Activated CD4-positive, alpha-beta T cell treated with anti-CD3 and anti-CD28 coated beads, Interleukin-2, amount 10 ng/mL, durations not matched to agents 7 days and 5 days (primary cell): ENCODE measurements around the gene UROC1. TPM values are rescaled to one million over a fixed set of nuclear protein-coding genes. Genes with fewer than 3 reads are reported as not detected.
"Not testable (repeated sequence)": the region's sequence is repeated elsewhere in the genome, so short reads cannot be mapped to it uniquely, and the experiment has no call there.

Experiments used
- CTCF ChIA-PET: fragments of 350-600 bp; sonication (Branson Sonifier 250); formaldehyde crosslinking; loops from one replicate; lab custom pipeline; 2021; ENCODE audit warnings: antibody characterized with exemption; lab: Charles Lee
- POLR2A ChIA-PET: fragments of 350-600 bp; sonication (Branson Sonifier 250); formaldehyde crosslinking; loops from one replicate; lab custom pipeline; 2021; ENCODE audit warnings: antibody characterized with exemption; lab: Charles Lee
- DNase-seq: peaks from one replicate; pipeline ENCODE4 v3.0.0-alpha.2; 2020
- H3K27ac Mint-ChIP-seq: one replicate; pipeline ENCODE4 v1.8.0; 2021; ENCODE audit warnings: mild to moderate bottlenecking, moderate library complexity, mixed read lengths
- H3K27me3 Mint-ChIP-seq: one replicate; pipeline ENCODE4 v1.8.0; 2021; ENCODE audit warnings: mixed read lengths
- H3K36me3 Mint-ChIP-seq: one replicate; pipeline ENCODE4 v1.8.0; 2021; ENCODE audit warnings: low read depth, mixed read lengths
- H3K4me1 Mint-ChIP-seq: one replicate; pipeline ENCODE4 v1.8.0; 2021; ENCODE audit warnings: mixed read lengths
- H3K4me3 Mint-ChIP-seq: one replicate; pipeline ENCODE4 v1.8.0; 2021; ENCODE audit warnings: mild to moderate bottlenecking, moderate library complexity, mixed read lengths
- H3K9me3 Mint-ChIP-seq: one replicate; pipeline ENCODE4 v1.8.0; 2021; ENCODE audit warnings: mixed read lengths
- total RNA-seq, 2 experiments: library from RNA; stranded (reverse); gene quantifications; one replicate each; pipeline ENCODE4 v1.2.3, GENCODE V29; 2021

The UROC1 gene
- total RNA-seq, 2 experiments from 2014 or later: not detected

DNA sequence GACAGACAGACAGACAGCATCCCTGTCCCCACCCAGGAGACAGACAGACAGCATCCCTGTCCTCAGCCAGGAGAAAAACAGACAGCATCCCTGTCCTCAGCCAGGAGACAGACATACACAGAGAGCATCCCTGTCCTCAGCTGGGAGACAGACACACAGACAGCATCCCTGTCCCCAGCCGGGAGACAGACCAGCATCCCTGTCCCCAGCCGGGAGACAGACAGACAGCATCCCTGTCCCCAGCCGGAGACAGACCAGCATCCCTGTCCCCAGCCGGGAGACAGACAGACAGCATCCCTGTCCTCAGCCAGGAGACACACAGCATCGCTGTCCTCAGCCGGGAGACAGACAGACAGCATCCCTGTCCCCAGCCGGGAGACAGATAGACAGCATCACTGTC, 17.1 kb upstream of the UROC1 start:
- H3K36me3 Mint-ChIP-seq, H3K9me3 Mint-ChIP-seq, H3K4me3 Mint-ChIP-seq, H3K27ac Mint-ChIP-seq, DNase-seq, H3K4me1 Mint-ChIP-seq, POLR2A ChIA-PET, CTCF ChIA-PET: not testable (repeated sequence)
- H3K27me3 Mint-ChIP-seq: peaks cover 15% of the 10 kb centered on the region

DNA sequence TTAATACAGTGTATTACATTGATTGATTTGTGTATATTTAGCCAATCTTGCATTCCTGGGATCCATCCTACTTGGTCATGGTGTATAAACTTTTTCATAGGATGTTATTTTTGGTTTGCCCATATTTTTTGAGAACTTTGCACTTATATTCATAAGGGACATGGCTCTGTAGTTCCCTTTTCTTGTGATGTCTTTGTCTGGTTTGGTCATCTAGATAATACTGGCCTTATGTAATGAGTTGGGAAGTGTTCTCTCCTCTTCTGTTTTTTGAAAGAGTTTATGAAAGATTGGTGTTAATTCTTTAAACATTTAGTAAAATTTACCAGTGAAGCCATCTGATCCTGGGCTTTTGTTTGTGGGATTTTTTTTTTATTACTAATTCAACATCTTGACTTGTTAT, 15.9 kb upstream of the UROC1 start:
- peaks cover 15% of the 10 kb centered on the region for H3K27me3 Mint-ChIP-seq
- DNase-seq: no peak
- no peak overlapping the region for H3K27ac Mint-ChIP-seq
- no peak overlapping the region for H3K4me3 Mint-ChIP-seq
- CTCF ChIA-PET: no interaction called here
- peaks cover 4% of the 10 kb centered on the region for H3K4me1 Mint-ChIP-seq
- POLR2A ChIA-PET: no interaction called here
- no peaks in the 10 kb centered on the region for H3K36me3 Mint-ChIP-seq
- no peaks in the 10 kb centered on the region for H3K9me3 Mint-ChIP-seq

- ChIA-PET POLR2A (no interaction called here), CTCF (interaction anchor here (1.0 kb wide), 1 partner anchor 1044 kb away, joined by 3 read pairs; no protein-coding TSS in a partner anchor)
- DNase-seq: no peak
Measured at GRCh38 chr3:126531051-126531330, 13.4 kb upstream of the UROC1 start.

GRCh38 chr3:126530171-126531050, 12.8 kb upstream of the UROC1 start:
- DNase-seq: no peak

More at GRCh38 chr3:126531051-126531330, 13.4 kb upstream of the UROC1 start:
- no peaks in the 10 kb centered on the region for H3K9me3 Mint-ChIP-seq
- peaks cover 15% of the 10 kb centered on the region for H3K27me3 Mint-ChIP-seq
- no peaks in the 10 kb centered on the region for H3K36me3 Mint-ChIP-seq
- no peak overlapping the region for H3K4me3 Mint-ChIP-seq
- peaks cover 4% of the 10 kb centered on the region for H3K4me1 Mint-ChIP-seq
- no peak overlapping the region for H3K27ac Mint-ChIP-seq

GRCh38 chr3:126529585-126530170, 12.1 kb upstream of the UROC1 start:
- DNase-seq: no peak
- no peaks in the 10 kb centered on the region for H3K36me3 Mint-ChIP-seq
- ChIA-PET CTCF (no interaction called here), POLR2A (no interaction called here)
- peak overlapping the region; percentile 61 for H3K27ac Mint-ChIP-seq
- peaks cover 4% of the 10 kb centered on the region for H3K4me1 Mint-ChIP-seq
- no peak overlapping the region for H3K4me3 Mint-ChIP-seq
- peaks cover 20% of the 10 kb centered on the region for H3K27me3 Mint-ChIP-seq
- H3K9me3 Mint-ChIP-seq: no peaks in the 10 kb centered on the region

More at GRCh38 chr3:126530171-126531050, 12.8 kb upstream of the UROC1 start:
- Mint-ChIP-seq H3K9me3 (no peaks in the 10 kb centered on the region), H3K4me3 (no peak overlapping the region), H3K4me1 (peaks cover 4% of the 10 kb centered on the region), H3K27me3 (peaks cover 15% of the 10 kb centered on the region), H3K27ac (peak overlapping the region; percentile 17), H3K36me3 (no peaks in the 10 kb centered on the region)
- CTCF ChIA-PET: no interaction called here
- POLR2A ChIA-PET: no interaction called here

DNA sequence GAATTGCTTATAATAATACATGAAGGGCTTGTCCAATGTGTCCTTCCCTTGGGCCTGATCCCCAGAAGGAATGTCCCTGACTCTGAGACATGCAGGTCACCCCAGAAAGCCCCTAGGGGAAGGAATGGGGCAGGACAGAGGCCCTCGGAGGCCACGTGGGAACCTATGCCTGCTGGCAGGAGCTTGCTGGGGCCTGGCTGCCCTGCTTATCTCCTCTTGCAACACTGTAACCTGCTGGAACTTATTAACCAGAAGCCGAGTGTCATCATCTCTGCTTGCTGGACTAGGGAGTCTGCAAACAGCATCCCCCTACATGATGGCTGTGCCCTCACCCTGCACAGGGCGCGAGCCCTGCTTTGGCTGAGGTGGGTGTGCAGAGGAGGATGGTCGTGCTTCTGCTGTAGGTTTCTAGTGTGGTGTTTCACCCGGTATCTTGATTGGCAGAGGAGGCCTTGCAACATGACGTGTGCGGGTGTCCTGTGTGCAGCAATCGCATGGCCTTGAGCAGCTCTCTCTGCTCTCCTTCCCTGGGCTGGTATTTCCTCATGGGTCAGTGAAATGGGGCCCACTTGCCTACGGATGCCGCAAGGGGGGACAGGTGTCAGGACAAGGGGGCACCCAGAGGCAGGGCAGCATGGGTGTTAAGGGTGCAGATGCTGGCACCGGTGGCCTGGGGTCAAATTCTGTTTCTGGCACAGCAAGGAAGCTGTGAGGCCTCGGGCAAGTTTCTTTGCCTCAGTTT, 11.4 kb upstream of the UROC1 start:
- Mint-ChIP-seq H3K27me3 (peaks cover 20% of the 10 kb centered on the region), H3K4me1 (peaks cover 4% of the 10 kb centered on the region), H3K9me3 (no peaks in the 10 kb centered on the region), H3K36me3 (no peaks in the 10 kb centered on the region), H3K27ac (no peak overlapping the region), H3K4me3 (no peak overlapping the region)
- CTCF ChIA-PET: no interaction called here
- no peak for DNase-seq
- POLR2A ChIA-PET: no interaction called here

- ChIA-PET POLR2A (no interaction called here), CTCF (no interaction called here)
- Mint-ChIP-seq H3K27ac (no peak overlapping the region), H3K4me3 (no peak overlapping the region), H3K4me1 (peaks cover 4% of the 10 kb centered on the region), H3K27me3 (peaks cover 18% of the 10 kb centered on the region), H3K9me3 (no peaks in the 10 kb centered on the region), H3K36me3 (no peaks in the 10 kb centered on the region)
- no peak for DNase-seq
Measured at GRCh38 chr3:126528419-126528799, 10.8 kb upstream of the UROC1 start.

- Mint-ChIP-seq H3K9me3 (no peaks in the 10 kb centered on the region), H3K4me1 (peaks cover 4% of the 10 kb centered on the region), H3K27me3 (peaks cover 23% of the 10 kb centered on the region), H3K36me3 (no peaks in the 10 kb centered on the region), H3K4me3 (no peak overlapping the region), H3K27ac (no peak overlapping the region)
- ChIA-PET CTCF (interaction anchor here (1.4 kb wide), 1 partner anchor 16 kb away, joined by 3 read pairs; no protein-coding TSS in a partner anchor), POLR2A (no interaction called here)
- no peak for DNase-seq
Measured at GRCh38 chr3:126527455-126528211, 10.1 kb upstream of the UROC1 start.

DNA sequence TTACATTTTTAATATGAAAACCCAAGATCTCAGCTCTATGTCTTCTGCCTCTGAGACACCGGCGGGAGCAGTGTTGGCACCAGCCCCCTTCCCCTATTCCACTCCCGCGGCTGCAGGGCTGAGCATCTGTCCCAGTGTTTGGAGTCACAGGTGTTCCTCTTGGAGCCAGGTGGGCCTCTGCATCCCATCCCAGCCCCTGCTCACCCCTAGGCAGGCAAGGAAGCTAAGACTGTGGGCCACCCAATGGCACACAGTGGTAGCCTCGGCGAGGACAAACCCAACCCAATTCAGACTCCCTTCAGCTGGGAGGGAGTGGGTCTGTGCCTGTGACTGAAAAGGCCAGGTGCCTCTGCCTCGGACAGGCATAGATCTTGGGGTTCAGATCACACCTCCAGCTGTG, 9.4 kb upstream of the UROC1 start:
- CTCF ChIA-PET: interaction anchor here (0.9 to 1.4 kb wide), 2 partner anchors 9 to 17 kb away, joined by 3 read pairs; no protein-coding TSS in a partner anchor
- Mint-ChIP-seq H3K27ac (no peak overlapping the region), H3K27me3 (peaks cover 21% of the 10 kb centered on the region), H3K9me3 (no peaks in the 10 kb centered on the region), H3K4me1 (peaks cover 4% of the 10 kb centered on the region), H3K4me3 (no peak overlapping the region), H3K36me3 (no peaks in the 10 kb centered on the region)
- POLR2A ChIA-PET: no interaction called here
- no peak for DNase-seq

DNA sequence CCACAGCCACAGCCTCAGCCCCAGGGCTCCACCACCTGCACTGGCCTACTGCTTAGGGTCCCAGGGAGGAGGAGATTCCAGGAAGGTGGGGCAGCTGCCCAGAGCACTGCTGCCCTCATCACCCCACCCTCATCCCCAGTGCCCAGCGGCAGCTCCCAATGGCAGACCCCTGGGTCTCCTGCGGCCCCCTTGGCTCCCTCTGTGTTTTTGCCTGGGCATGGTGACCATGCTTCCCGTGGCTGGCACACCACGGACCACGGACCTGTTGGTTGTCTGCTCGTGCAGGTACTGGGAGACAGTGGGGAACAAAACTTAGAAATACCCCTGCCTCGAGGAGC, 9.1 kb upstream of the UROC1 start:
- H3K36me3 Mint-ChIP-seq: no peaks in the 10 kb centered on the region
- ChIA-PET POLR2A (no interaction called here), CTCF (interaction anchor here (0.9 to 1.4 kb wide), 2 partner anchors 9 to 17 kb away, joined by 3 read pairs; no protein-coding TSS in a partner anchor)

GRCh38 chr3:126525853-126526667, 8.5 kb upstream of the UROC1 start:
- Mint-ChIP-seq H3K9me3 (no peaks in the 10 kb centered on the region), H3K4me1 (peaks cover 4% of the 10 kb centered on the region), H3K27ac (no peak overlapping the region), H3K36me3 (no peaks in the 10 kb centered on the region), H3K4me3 (no peak overlapping the region), H3K27me3 (peaks cover 19% of the 10 kb centered on the region)
- POLR2A ChIA-PET: no interaction called here
- CTCF ChIA-PET: interaction anchor here (0.9 to 1.4 kb wide), 2 partner anchors 9 to 17 kb away, joined by 3 read pairs; no protein-coding TSS in a partner anchor
- DNase-seq: no peak

More for the DNA sequence above, 9.1 kb upstream of the UROC1 start:
- H3K27ac Mint-ChIP-seq: no peak overlapping the region
- H3K9me3 Mint-ChIP-seq: no peaks in the 10 kb centered on the region
- no peak for DNase-seq
- no peak overlapping the region for H3K4me3 Mint-ChIP-seq
- H3K27me3 Mint-ChIP-seq: peaks cover 19% of the 10 kb centered on the region
- H3K4me1 Mint-ChIP-seq: peaks cover 4% of the 10 kb centered on the region
